AG04449 (cell line): ENCODE data around the gene CDC5L.
A peak's percentile ranks its signal among the peaks of the same experiment; 100 is the strongest.

Experiments used
- CTCF ChIA-PET: fragments of 350-600 bp; formaldehyde crosslinking; extraction: SDS; loops from one replicate; lab custom pipeline; 2021; ENCODE audit warnings: antibody characterized with exemption; lab: Yijun Ruan, JAX
- POLR2A ChIA-PET: fragments of 400-600, 350-600 bp; formaldehyde crosslinking; extraction: SDS; loops from one replicate; lab custom pipeline; 2020; ENCODE audit warnings: antibody characterized with exemption, inconsistent platforms; lab: Yijun Ruan, JAX
- DNase-seq: peaks from one replicate; pipeline ENCODE4 v3.0.0-alpha.2; 2010; ENCODE audit warnings: low read depth, low spot score
- H3K4me3 ChIP-seq: 2 replicates; pipeline ENCODE4 v1.5.1; 2011; ENCODE audit warnings: low read depth, mild to moderate bottlenecking, control low read depth, low read length
- TF ChIP-seq, protein P1 (sequence below): IDR thresholded peaks from one replicate; pipeline ENCODE4 v1.5.1; 2011; ENCODE audit warnings: mild to moderate bottlenecking, moderate library complexity, low read length, control low read depth, inconsistent platforms; ENCODE audit not compliant: insufficient read depth; ENCODE audit errors: missing control alignments

The CDC5L gene

DNA sequence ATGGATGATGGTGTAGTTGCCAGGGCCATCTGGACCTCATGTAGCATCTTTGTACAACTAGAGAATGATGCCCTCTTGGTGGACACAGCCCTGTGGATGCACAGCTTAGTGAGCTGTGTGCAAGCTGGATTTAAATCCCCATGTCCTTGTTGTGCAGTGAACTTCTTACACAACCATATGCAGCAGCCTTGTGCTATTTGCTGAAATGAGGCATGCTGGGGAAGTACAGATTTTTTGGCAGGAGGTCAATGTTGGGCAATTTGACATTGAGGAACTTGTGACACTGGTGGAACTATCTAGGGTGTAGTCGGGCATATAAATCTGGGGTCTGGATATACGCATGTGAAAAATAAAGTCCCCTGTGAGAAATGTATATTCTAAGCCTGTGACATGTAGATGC is 5.8 kb upstream of the CDC5L start:
- H3K4me3 ChIP-seq: no peak overlapping the region
- no peak for DNase-seq
- TF ChIP-seq, protein P1, sequence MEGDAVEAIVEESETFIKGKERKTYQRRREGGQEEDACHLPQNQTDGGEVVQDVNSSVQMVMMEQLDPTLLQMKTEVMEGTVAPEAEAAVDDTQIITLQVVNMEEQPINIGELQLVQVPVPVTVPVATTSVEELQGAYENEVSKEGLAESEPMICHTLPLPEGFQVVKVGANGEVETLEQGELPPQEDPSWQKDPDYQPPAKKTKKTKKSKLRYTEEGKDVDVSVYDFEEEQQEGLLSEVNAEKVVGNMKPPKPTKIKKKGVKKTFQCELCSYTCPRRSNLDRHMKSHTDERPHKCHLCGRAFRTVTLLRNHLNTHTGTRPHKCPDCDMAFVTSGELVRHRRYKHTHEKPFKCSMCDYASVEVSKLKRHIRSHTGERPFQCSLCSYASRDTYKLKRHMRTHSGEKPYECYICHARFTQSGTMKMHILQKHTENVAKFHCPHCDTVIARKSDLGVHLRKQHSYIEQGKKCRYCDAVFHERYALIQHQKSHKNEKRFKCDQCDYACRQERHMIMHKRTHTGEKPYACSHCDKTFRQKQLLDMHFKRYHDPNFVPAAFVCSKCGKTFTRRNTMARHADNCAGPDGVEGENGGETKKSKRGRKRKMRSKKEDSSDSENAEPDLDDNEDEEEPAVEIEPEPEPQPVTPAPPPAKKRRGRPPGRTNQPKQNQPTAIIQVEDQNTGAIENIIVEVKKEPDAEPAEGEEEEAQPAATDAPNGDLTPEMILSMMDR: no peak
- POLR2A ChIA-PET: no interaction called here
- CTCF ChIA-PET: no interaction called here

DNA sequence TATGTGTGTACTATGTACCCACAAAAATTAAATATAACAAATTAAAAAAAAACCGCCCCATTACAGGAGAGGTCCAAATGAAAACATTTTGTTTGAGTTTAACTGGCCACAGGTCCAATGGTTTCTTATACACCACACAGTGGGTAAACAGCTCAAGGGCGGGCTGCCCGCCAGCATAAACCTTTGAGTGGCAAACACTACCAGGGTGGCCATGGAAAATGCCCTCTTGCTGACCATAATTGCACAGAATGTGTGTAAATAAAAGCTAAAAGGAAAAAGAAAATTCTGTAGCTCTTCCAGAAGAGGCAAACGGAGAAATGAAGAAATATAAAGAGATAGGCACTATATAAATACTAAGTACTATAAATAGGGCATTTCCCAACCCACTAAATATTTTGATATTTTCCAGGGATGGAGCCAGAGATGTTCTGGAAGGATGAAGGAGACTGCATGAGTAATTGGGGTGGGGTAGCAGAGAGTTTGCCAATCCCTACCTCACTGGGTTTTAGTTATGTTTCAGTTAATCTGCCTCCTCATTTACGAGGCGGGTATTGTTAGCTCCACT is 1.1 kb upstream of the CDC5L start:
- CTCF ChIA-PET: interaction anchor here (1.1 to 1.4 kb wide), 2 partner anchors 17 to 149 kb away, joined by 3 read pairs; no protein-coding TSS in a partner anchor
- TF ChIP-seq, protein P1: no peak

DNA sequence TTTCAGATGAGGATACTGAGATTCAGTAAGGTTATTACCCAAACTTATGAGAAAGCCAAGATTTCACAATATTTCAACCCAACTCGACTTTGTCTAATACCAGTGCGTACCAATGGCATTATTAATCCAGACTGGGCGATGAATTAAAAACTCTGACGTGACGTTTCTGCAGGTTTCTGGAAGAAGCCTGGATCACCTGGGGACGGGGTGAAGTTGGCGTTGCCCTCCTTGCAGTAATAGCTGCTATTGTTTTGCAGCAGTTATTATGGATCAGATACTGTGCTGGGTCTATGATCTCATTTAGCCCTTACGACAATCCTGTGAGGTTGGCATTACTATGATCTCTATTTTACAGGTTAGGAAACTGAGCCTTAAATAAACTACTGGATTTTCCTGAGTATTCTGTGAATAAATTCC is 569 bp upstream of the CDC5L start:
- CTCF ChIA-PET: interaction anchor here (1.1 to 1.4 kb wide), 2 partner anchors 17 to 150 kb away, joined by 3 read pairs; no protein-coding TSS in a partner anchor
- no peak for DNase-seq
- POLR2A ChIA-PET: interaction anchor here (0.6 to 1.3 kb wide), 2 partner anchors 14 to 22 kb away, joined by 3 to 4 read pairs; no protein-coding TSS in a partner anchor
- TF ChIP-seq, protein P1: no peak
- H3K4me3 ChIP-seq: peak overlapping the region; percentile 91

More for the DNA sequence above, 1.1 kb upstream of the CDC5L start:
- peak overlapping the region; percentile 91 for H3K4me3 ChIP-seq
- DNase-seq: no peak
- POLR2A ChIA-PET: no interaction called here

DNA sequence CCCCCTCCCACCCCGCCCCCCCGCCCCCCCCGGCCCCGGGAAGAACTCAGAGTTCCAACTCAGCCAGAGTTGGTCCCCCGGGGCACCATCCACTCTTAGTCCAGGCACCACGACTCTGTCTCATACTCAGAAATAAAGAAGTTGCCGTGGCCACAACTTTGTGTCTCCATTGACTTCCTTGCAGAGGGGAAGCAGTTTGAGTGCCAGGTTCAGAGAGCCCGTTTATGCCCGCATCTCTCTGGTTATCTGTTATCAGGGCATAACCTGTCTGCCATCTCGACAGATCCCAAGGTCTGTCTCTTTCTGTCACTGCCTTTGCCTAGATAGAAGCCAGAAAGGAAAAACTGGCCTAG is 605 bp downstream of the CDC5L start:
- CTCF ChIA-PET: no interaction called here
- no peak for DNase-seq
- peak overlapping the region; percentile 91 for H3K4me3 ChIP-seq
- TF ChIP-seq, protein P1: no peak
- POLR2A ChIA-PET: interaction anchor here (1.3 kb wide), 1 partner anchor 13 kb away, joined by 4 read pairs; no protein-coding TSS in a partner anchor

DNA sequence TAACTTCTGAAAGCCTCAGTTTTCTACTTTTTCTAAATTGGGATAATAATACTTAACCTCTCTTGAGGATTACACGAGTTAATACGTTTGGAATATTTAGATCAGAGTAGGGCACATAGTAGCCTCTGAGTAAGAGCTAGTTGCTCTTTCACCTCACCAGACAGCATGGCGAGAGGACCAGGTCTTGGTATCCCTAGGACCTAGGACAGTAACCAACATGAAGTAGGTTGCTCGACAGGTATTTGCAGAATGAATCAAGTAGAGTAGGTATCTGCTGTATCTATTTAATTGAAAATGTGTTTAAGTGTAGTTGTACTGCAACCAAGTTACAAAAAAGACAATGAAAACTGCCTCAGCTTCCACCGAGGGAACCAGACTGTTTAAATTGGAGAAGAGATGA is 1.4 kb downstream of the CDC5L start:
- CTCF ChIA-PET: interaction anchor here (0.7 kb wide), 1 partner anchor 267 kb away, joined by 3 read pairs; no protein-coding TSS in a partner anchor
- TF ChIP-seq, protein P1: no peak
- peak overlapping the region; percentile 91 for H3K4me3 ChIP-seq
- POLR2A ChIA-PET: no interaction called here
- DNase-seq: no peak

DNA sequence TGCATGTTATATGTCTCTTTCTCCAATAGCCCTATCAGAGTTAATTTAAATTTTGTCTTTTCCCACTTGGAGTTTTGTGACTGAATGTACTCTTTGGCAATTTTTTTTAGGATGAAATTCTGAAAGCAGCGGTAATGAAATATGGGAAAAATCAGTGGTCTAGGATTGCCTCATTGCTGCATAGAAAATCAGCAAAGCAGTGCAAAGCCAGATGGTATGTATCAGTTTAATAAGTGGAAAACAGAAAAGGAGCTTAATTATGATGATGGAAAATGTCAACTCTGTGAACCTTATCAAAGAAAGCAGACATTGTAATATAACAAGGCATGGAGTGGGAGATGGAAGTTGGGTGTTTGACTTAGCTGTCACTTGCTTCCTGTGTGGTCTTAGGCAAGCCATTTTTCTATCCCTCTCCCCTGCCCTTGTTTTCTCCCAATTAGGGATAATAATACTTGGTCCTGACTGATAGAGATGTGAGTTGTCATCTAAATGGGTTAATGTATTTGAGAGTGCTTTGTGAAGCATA is 2.7 kb downstream of the CDC5L start:
- DNase-seq: no peak
- CTCF ChIA-PET: no interaction called here
- POLR2A ChIA-PET: no interaction called here
- H3K4me3 ChIP-seq: no peak overlapping the region
- TF ChIP-seq, protein P1: no peak
